Measurements from ENCODE around the gene UNK.

UNK gene

DNA sequence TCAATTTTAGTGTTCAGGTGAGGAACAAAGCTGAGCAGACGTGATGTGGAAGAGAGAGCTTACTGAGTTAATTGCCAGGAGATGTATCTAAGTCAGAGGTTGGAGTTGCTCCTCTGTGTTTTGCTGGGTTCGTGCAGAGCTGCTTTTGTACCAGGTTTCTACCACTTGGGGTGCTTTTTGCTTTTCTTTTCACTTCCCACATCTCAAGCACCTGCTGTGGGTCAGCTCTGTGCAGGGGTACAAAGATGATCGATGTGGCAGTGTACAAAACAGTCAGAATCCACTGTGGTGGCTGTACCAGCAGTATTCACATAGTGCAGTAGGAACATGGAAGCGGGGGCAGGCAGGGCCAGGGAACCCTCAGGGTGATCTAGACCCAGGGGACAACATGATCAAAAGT lies 14.8 kb downstream of the UNK start:
- H3F3A ChIP-seq (ENCODE audit: insufficient read depth, low read length): no peaks in the 10 kb centered on the region
- H3K4me1 ChIP-seq (ENCODE audit: insufficient read depth, low read length, severe bottlenecking): no peaks in the 10 kb centered on the region
- no peak overlapping the region for H3K4me3 ChIP-seq (ENCODE audit: low read depth, low read length, poor library complexity, severe bottlenecking)
- H3K9me2 ChIP-seq (ENCODE audit: low read depth, low read length): no peaks in the 10 kb centered on the region
- TF ChIP-seq EZH2 (IDR thresholded peaks at IDR 0.05; ENCODE audit: borderline replicate concordance, low read length): no peak
- TF ChIP-seq, protein P1, sequence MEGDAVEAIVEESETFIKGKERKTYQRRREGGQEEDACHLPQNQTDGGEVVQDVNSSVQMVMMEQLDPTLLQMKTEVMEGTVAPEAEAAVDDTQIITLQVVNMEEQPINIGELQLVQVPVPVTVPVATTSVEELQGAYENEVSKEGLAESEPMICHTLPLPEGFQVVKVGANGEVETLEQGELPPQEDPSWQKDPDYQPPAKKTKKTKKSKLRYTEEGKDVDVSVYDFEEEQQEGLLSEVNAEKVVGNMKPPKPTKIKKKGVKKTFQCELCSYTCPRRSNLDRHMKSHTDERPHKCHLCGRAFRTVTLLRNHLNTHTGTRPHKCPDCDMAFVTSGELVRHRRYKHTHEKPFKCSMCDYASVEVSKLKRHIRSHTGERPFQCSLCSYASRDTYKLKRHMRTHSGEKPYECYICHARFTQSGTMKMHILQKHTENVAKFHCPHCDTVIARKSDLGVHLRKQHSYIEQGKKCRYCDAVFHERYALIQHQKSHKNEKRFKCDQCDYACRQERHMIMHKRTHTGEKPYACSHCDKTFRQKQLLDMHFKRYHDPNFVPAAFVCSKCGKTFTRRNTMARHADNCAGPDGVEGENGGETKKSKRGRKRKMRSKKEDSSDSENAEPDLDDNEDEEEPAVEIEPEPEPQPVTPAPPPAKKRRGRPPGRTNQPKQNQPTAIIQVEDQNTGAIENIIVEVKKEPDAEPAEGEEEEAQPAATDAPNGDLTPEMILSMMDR (IDR thresholded peaks at IDR 0.05; ENCODE audit: low read length): no peak
- no peaks in the 10 kb centered on the region for H3K27me3 ChIP-seq (ENCODE audit: insufficient read depth, low read length)
- no peak overlapping the region for H3K4me2 ChIP-seq (ENCODE audit: low read length)
- no peak overlapping the region for H3K27ac ChIP-seq (ENCODE audit: low read depth, low read length, poor library complexity, severe bottlenecking)
- no peaks in the 10 kb centered on the region for H4K20me1 ChIP-seq (ENCODE audit: insufficient read depth, low read length)
- H3K36me3 ChIP-seq (ENCODE audit: insufficient read depth, low read length): peaks cover 78% of the 10 kb centered on the region
- H3K9ac ChIP-seq (ENCODE audit: low read length): no peak overlapping the region
- no peaks in the 10 kb centered on the region for H3K9me3 ChIP-seq (ENCODE audit: low read length)
- no peak overlapping the region for H2AFZ ChIP-seq (ENCODE audit: low read length)
- H3K79me2 ChIP-seq (ENCODE audit: insufficient read depth, low read length): peaks cover 40% of the 10 kb centered on the region

DNA sequence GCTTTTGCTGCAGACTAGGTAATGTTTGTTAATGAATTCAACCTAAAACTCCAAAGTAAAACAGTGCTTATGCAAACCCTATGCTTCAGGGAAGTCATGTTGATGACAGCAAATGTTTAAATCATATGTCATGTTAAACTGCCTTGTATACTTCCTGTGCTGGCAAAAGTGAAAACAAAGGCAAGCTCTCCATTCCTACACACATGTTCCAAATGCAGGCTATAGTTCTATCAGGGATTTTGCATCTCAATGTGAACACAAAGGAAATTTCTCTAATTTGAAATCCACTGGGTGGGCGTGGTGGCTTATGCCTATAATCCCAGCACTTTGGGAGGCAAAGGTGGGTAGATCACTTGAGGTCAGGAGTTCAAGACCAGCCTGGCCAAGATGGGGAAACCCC lies 19.3 kb downstream of the UNK start:
- no peak for TF ChIP-seq EZH2 (IDR thresholded peaks at IDR 0.05; ENCODE audit: borderline replicate concordance, low read length)
- TF ChIP-seq, protein P1 (IDR thresholded peaks at IDR 0.05; ENCODE audit: low read length): no peak
- H3K9me2 ChIP-seq (ENCODE audit: low read depth, low read length): no peaks in the 10 kb centered on the region
- no peaks in the 10 kb centered on the region for H3K9me3 ChIP-seq (ENCODE audit: low read length)
- H3K4me2 ChIP-seq (ENCODE audit: low read length): no peak overlapping the region
- no peak overlapping the region for H3K27ac ChIP-seq (ENCODE audit: low read depth, low read length, poor library complexity, severe bottlenecking)
- H3K4me3 ChIP-seq (ENCODE audit: low read depth, low read length, poor library complexity, severe bottlenecking): no peak overlapping the region
- peaks cover 19% of the 10 kb centered on the region for H3K79me2 ChIP-seq (ENCODE audit: insufficient read depth, low read length)
- no peak overlapping the region for H3K9ac ChIP-seq (ENCODE audit: low read length)
- H3K36me3 ChIP-seq (ENCODE audit: insufficient read depth, low read length): peaks cover 43% of the 10 kb centered on the region
- H4K20me1 ChIP-seq (ENCODE audit: insufficient read depth, low read length): no peaks in the 10 kb centered on the region
- peaks cover 5% of the 10 kb centered on the region for H3K4me1 ChIP-seq (ENCODE audit: insufficient read depth, low read length, severe bottlenecking)
- H2AFZ ChIP-seq (ENCODE audit: low read length): no peak overlapping the region
- H3K27me3 ChIP-seq (ENCODE audit: insufficient read depth, low read length): no peaks in the 10 kb centered on the region
- no peaks in the 10 kb centered on the region for H3F3A ChIP-seq (ENCODE audit: insufficient read depth, low read length)

DNA sequence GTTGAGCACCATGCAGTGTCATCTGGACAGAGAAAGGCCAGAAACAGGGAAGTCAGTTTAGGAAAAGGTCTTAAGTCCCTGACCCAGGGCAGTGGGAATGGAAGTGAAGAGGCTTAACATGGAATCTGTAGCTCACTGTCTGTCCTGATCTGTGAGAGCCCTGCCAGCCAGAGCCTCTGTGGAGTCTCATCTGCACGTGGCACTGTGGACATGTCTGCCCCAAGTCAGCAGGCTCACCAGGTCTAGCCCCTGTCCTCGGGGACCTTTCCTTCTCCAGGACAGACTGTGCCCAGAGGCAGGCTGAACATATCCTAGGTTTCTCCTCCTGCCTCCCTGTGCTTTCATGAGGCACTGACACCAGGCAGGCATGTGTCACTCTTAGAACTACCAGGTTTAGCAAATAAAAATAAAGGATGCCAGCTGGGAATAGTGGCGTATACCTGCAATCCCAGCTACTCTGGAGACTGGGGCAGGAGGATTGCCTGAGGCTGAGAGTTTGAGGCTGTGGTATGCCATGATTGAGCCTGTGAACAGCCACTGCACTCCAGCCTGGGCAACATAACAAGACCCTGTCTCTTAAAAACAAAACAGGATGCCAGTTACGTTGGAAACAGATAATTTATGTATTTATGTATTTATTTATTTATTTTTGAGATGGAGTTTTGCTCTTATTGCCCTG lies 22.4 kb downstream of the UNK start:
- peaks cover 50% of the 10 kb centered on the region for H3K36me3 ChIP-seq (ENCODE audit: insufficient read depth, low read length)
- H4K20me1 ChIP-seq (ENCODE audit: insufficient read depth, low read length): no peaks in the 10 kb centered on the region
- no peak overlapping the region for H3K27ac ChIP-seq (ENCODE audit: low read depth, low read length, poor library complexity, severe bottlenecking)
- H3F3A ChIP-seq (ENCODE audit: insufficient read depth, low read length): no peaks in the 10 kb centered on the region
- TF ChIP-seq, protein P1 (IDR thresholded peaks at IDR 0.05; ENCODE audit: low read length): no peak
- no peak for TF ChIP-seq EZH2 (IDR thresholded peaks at IDR 0.05; ENCODE audit: borderline replicate concordance, low read length)
- no peak overlapping the region for H2AFZ ChIP-seq (ENCODE audit: low read length)
- H3K9ac ChIP-seq (ENCODE audit: low read length): no peak overlapping the region
- peaks cover 19% of the 10 kb centered on the region for H3K79me2 ChIP-seq (ENCODE audit: insufficient read depth, low read length)
- no peak overlapping the region for H3K4me2 ChIP-seq (ENCODE audit: low read length)
- no peaks in the 10 kb centered on the region for H3K9me2 ChIP-seq (ENCODE audit: low read depth, low read length)
- H3K4me1 ChIP-seq (ENCODE audit: insufficient read depth, low read length, severe bottlenecking): peaks cover 5% of the 10 kb centered on the region
- no peak overlapping the region for H3K4me3 ChIP-seq (ENCODE audit: low read depth, low read length, poor library complexity, severe bottlenecking)
- no peaks in the 10 kb centered on the region for H3K9me3 ChIP-seq (ENCODE audit: low read length)
- H3K27me3 ChIP-seq (ENCODE audit: insufficient read depth, low read length): no peaks in the 10 kb centered on the region

Data from OCI-LY1 (cell line).